Nephron progenitor cell (in vitro differentiated cells): ENCODE data around the gene ABCC8.

Source experiments
- DNase-seq: peaks from one replicate; pipeline ENCODE4 v3.0.0; 2021
- H3K27ac Mint-ChIP-seq: 2 replicates; pipeline ENCODE4 v1.8.0; 2021; ENCODE audit warnings: mild to moderate bottlenecking, moderate library complexity, mixed read lengths
- H3K27me3 Mint-ChIP-seq: 2 replicates; pipeline ENCODE4 v1.8.0; 2021; ENCODE audit warnings: mild to moderate bottlenecking, low read depth, mixed read lengths; ENCODE audit not compliant: poor library complexity
- H3K36me3 Mint-ChIP-seq: 2 replicates; pipeline ENCODE4 v1.8.0; 2021; ENCODE audit warnings: low read depth, mixed read lengths
- H3K4me1 Mint-ChIP-seq: 2 replicates; pipeline ENCODE4 v1.8.0; 2021; ENCODE audit warnings: mixed read lengths
- H3K4me3 Mint-ChIP-seq: 2 replicates; pipeline ENCODE4 v1.8.0; 2021; ENCODE audit warnings: mild to moderate bottlenecking, moderate library complexity, mixed read lengths
- H3K9me3 Mint-ChIP-seq: 2 replicates; pipeline ENCODE4 v1.8.0; 2021; ENCODE audit warnings: mild to moderate bottlenecking, moderate library complexity, mixed read lengths
- CTCF ChIP-seq: fragments of 200-600 bp; sonication (generic); IDR thresholded peaks from 2 replicates; pipeline ENCODE4 v1.5.0; 2021; ENCODE audit warnings: antibody characterized with exemption

ABCC8 gene

GRCh38 chr11:17483505-17483904 lies 6.9 kb upstream of the ABCC8 start:
- peaks cover 17% of the 10 kb centered on the region for H3K4me1 Mint-ChIP-seq
- no peaks in the 10 kb centered on the region for H3K9me3 Mint-ChIP-seq
- DNase-seq = no peak
- H3K27me3 Mint-ChIP-seq = peaks cover 34% of the 10 kb centered on the region
- no peak overlapping the region for H3K27ac Mint-ChIP-seq
- H3K36me3 Mint-ChIP-seq = no peaks in the 10 kb centered on the region
- no peak for TF ChIP-seq CTCF
- H3K4me3 Mint-ChIP-seq = no peak overlapping the region

- no peak for TF ChIP-seq CTCF
- H3K27ac Mint-ChIP-seq = no peak overlapping the region
- H3K4me1 Mint-ChIP-seq = peaks cover 17% of the 10 kb centered on the region
- no peaks in the 10 kb centered on the region for H3K9me3 Mint-ChIP-seq
- no peak overlapping the region for H3K4me3 Mint-ChIP-seq
- peaks cover 50% of the 10 kb centered on the region for H3K27me3 Mint-ChIP-seq
- H3K36me3 Mint-ChIP-seq = no peaks in the 10 kb centered on the region
- no peak for DNase-seq
Measured at GRCh38 chr11:17481905-17482304, 5.3 kb upstream of the ABCC8 start.

GRCh38 chr11:17479284-17480214 lies 2.9 kb upstream of the ABCC8 start:
- H3K4me1 Mint-ChIP-seq = peaks cover 27% of the 10 kb centered on the region
- peak; percentile 80 for DNase-seq

GRCh38 chr11:17478070-17478469 lies 1.4 kb upstream of the ABCC8 start:
- TF ChIP-seq CTCF = no peak
- Mint-ChIP-seq H3K4me3 (no peak overlapping the region), H3K9me3 (no peaks in the 10 kb centered on the region), H3K36me3 (no peaks in the 10 kb centered on the region), H3K4me1 (peaks cover 40% of the 10 kb centered on the region), H3K27me3 (peaks cover 70% of the 10 kb centered on the region), H3K27ac (no peak overlapping the region)
- DNase-seq = no peak

More at GRCh38 chr11:17479284-17480214, 2.9 kb upstream of the ABCC8 start:
- TF ChIP-seq CTCF = no peak
- Mint-ChIP-seq H3K27ac (no peak overlapping the region), H3K9me3 (no peaks in the 10 kb centered on the region), H3K27me3 (peaks cover 58% of the 10 kb centered on the region), H3K36me3 (no peaks in the 10 kb centered on the region), H3K4me3 (no peak overlapping the region)

GRCh38 chr11:17477361-17477760 lies 716 bp upstream of the ABCC8 start:
- no peak overlapping the region for H3K27ac Mint-ChIP-seq
- peaks cover 74% of the 10 kb centered on the region for H3K27me3 Mint-ChIP-seq
- no peaks in the 10 kb centered on the region for H3K36me3 Mint-ChIP-seq
- peak overlapping the region; percentile 68 for H3K4me3 Mint-ChIP-seq
- DNase-seq = no peak
- TF ChIP-seq CTCF = no peak
- no peaks in the 10 kb centered on the region for H3K9me3 Mint-ChIP-seq
- peaks cover 43% of the 10 kb centered on the region for H3K4me1 Mint-ChIP-seq

GRCh38 chr11:17477084-17477333 lies 364 bp upstream of the ABCC8 start:
- H3K27me3 Mint-ChIP-seq = peaks cover 74% of the 10 kb centered on the region
- DNase-seq = no peak
- no peak overlapping the region for H3K27ac Mint-ChIP-seq
- no peaks in the 10 kb centered on the region for H3K9me3 Mint-ChIP-seq
- peak overlapping the region; percentile 68 for H3K4me3 Mint-ChIP-seq
- TF ChIP-seq CTCF = no peak
- H3K4me1 Mint-ChIP-seq = peaks cover 43% of the 10 kb centered on the region
- no peaks in the 10 kb centered on the region for H3K36me3 Mint-ChIP-seq
